A673 (cell line): ENCODE measurements around the gene CD300A.

ENCODE experiments used
- CTCF ChIP-seq: fragments of 300-800, 200-600 bp; sonication (generic); conservative IDR thresholded peaks from 2 replicates; pipeline ENCODE4 v1.5.1; 2017; ENCODE audit warnings: low read depth, mild to moderate bottlenecking, antibody characterized with exemption, low read length, moderate library complexity, mixed read lengths
- EZH2 ChIP-seq: fragments of 200-600 bp; sonication (generic); IDR thresholded peaks from 2 replicates; pipeline ENCODE4 v1.6.1; 2017; ENCODE audit warnings: borderline replicate concordance, low read depth, mild to moderate bottlenecking, mixed read lengths, antibody characterized with exemption, low read length; ENCODE audit not compliant: poor library complexity, severe bottlenecking

- TF ChIP-seq CTCF (no peak), EZH2 (no peak)
Measured at GRCh38 chr17:74432766-74433391, 33.6 kb upstream of the CD300A start.
